Small intestine (tissue), 7 donors: ENCODE results near the gene IQCN. TPM values are rescaled to one million over a fixed set of nuclear protein-coding genes. Genes with fewer than 3 reads are reported as not detected.

Experiments
- DNase-seq, 2 donors: peaks; one replicate each; pipeline versions ENCODE4 v3.0.0 to v3.0.0-alpha.2; 2013
- FAIRE-seq: peaks from 2 replicates; lab custom pipeline; 2012; peaks lifted over from hg19 to GRCh38; lab: Jason Lieb, UNC
- H3K27ac ChIP-seq, 3 donors: one replicate each; pipeline ENCODE4 v1.5.1; 2013; ENCODE audit warnings: low read length in 2 of 3, mild to moderate bottlenecking in 2 of 3, control low read depth in 1 of 3, inconsistent platforms in 1 of 3, low read depth in 1 of 3, moderate library complexity in 1 of 3
- H3K27me3 ChIP-seq, 3 donors: one replicate each; pipeline ENCODE4 v1.6.1; 2013; ENCODE audit warnings: low read length in 3 of 3, inconsistent platforms in 1 of 3; ENCODE audit not compliant: control insufficient read depth in 3 of 3, insufficient read depth in 3 of 3
- H3K36me3 ChIP-seq, 3 donors: one replicate each; pipeline ENCODE4 v1.6.1; 2013; ENCODE audit warnings: low read length in 3 of 3, inconsistent platforms in 1 of 3, low read depth in 1 of 3, mild to moderate bottlenecking in 1 of 3, moderate library complexity in 1 of 3; ENCODE audit not compliant: control insufficient read depth in 3 of 3, insufficient read depth in 2 of 3
- H3K4me1 ChIP-seq, 3 donors: one replicate each; pipeline ENCODE4 v1.6.1; 2013; ENCODE audit warnings: low read length in 2 of 3, inconsistent platforms in 1 of 3, low read depth in 1 of 3, mild to moderate bottlenecking in 1 of 3, moderate library complexity in 1 of 3; ENCODE audit not compliant: control insufficient read depth in 3 of 3, insufficient read depth in 2 of 3
- H3K4me3 ChIP-seq, 3 donors: one replicate each; pipeline ENCODE4 v1.5.1; 2013; ENCODE audit warnings: low read length in 3 of 3, control low read depth in 1 of 3, inconsistent platforms in 1 of 3, low read depth in 1 of 3, mild to moderate bottlenecking in 1 of 3, moderate library complexity in 1 of 3
- H3K9me3 ChIP-seq, 2 donors: one replicate each; pipeline ENCODE4 v1.6.1; 2013; ENCODE audit warnings: low read depth in 1 of 2, low read length in 1 of 2; ENCODE audit not compliant: control insufficient read depth in 2 of 2, insufficient read depth in 1 of 2
- WGBS, 3 donors: extraction: QIAGEN DNeasy Blood & Tissue Kit; methylation state at CpG; one replicate each; pipeline ENCODE4 v1.1.7; 2013; 5-methylcytosine and 5-hydroxymethylcytosine counted together
- polyA plus RNA-seq, 4 donors: library from polyadenylated mRNA; stranded (reverse) in 3 of 4; unstranded in 1 of 4; fragments of 200-250 nt in 3 of 4; fragments of 120-200 nt in 1 of 4; gene quantifications; one replicate each; pipeline versions ENCODE4 v1.2.1 to v1.2.3, GENCODE V29; 2013
- donor health status: healthy with polysubstance abuse.
- donor health status: control.
- donor health status: control.
- donor health status: Bipolar disorder and iron deficiency.
- donor health status: healthy.

IQCN gene
- polyA plus RNA-seq, 4 donors = 1.5 to 15.2 (median 4.9) TPM

- no peaks in the 10 kb centered on the region for H3K4me1 ChIP-seq
- DNase-seq (peak; percentile 37 to 84), FAIRE-seq (no peak)
- 15 to 24% (median 20%) methylated on average over 37 of the region's 37 CpGs for WGBS, 3 donors
- H3K4me3 ChIP-seq = no peak overlapping the region
- H3K9me3 ChIP-seq = peaks cover 0 to 11% of the 10 kb centered on the region in 2 donors
- no peak overlapping the region for H3K27ac ChIP-seq
- H3K36me3 ChIP-seq = no peaks in the 10 kb centered on the region
- peaks cover 3 to 56% (median 20%) of the 10 kb centered on the region in 3 donors for H3K27me3 ChIP-seq
These were observed 40.9 kb downstream of the IQCN start for GRCh38 chr19:18233224-18233825.

DNA sequence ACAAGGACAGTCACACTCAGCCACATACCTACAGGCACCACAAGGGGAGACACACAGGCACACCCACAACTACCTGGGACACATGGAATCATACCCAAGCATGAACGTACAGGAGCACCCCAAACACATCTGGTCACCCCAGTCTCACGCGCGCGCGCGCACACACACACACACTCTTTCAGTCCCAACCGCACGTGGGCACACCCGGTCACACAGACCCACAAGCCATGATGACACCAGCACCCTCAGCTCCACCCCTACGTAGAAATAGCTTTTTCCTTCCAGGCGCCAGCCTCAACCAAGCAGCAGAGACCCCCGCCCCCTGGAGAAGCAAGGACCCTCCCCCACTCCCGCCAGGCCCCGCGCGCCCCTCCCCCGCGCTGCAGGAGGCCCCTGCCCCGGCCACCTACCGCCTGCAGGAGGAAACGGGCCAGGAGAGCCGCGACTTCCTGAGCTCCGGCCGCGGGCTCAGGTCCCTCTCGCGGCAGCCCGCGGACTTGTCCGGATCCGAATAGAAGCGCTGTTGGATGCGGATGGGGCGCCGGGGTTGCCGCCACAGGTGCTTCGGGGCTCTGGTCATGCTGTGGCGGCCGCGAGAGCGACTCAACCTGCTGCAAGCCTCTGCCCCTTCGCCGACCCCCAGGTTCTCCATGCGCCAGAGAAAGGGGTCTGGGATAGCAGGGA lies 41.6 kb downstream of the IQCN start:
- Histone ChIP-seq H3K4me1 (no peaks in the 10 kb centered on the region), H3K36me3 (no peaks in the 10 kb centered on the region), H3K4me3 (no peak overlapping the region), H3K27me3 (peaks cover 3 to 62% (median 20%) of the 10 kb centered on the region in 3 donors), H3K27ac (no peak overlapping the region), H3K9me3 (peaks cover 0 to 11% of the 10 kb centered on the region in 2 donors)
- FAIRE-seq (no peak), DNase-seq (no peak)
- 4 to 16% (median 14%) methylated on average over 37 to 46 of the region's 46 CpGs for WGBS, 3 donors

GRCh38 chr19:18231775-18232174 lies 42.5 kb downstream of the IQCN start:
- no peak for FAIRE-seq
- peaks cover 0 to 11% of the 10 kb centered on the region in 2 donors for H3K9me3 ChIP-seq
- WGBS, 3 donors = 16 to 22% (median 18%) methylated on average over 4 of the region's 4 CpGs

DNA sequence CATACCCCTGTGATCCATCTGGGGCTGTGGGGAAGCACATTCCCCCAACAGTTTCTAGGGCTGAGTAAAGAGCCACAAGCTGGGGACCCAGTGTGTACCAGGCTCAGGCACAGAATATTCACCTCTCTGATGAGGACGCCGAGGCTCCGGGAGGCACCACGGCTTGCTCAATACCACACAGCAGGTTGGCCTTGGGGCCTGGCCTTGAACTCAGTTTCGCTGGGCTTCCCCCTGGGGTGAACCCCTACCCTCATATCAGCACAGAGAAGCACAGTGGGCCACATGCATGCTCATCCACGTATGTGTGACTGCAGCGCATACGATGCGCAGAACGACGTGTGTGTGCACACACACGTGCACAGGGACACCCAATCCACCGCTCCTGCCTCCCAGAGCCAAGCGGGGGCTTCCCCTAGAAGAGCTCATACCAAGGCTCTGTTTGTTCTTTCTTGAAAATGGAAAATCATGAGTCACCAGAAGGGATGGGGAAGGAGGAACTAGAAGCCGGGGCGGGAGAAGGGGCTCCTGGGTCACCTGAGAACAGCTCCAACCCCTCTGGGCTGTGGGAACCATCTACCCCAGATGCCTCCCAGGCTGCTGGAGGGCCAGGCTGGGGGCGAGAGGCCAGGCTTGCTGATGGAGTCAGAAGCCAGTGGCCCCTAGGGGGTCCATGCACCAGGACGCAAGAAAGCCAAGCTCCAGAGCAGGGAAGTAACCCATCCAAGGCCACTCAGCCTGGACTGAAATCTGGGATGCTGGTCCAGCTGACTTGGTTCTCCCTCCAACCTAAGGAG lies 43.1 kb downstream of the IQCN start:
- DNase-seq (no peak), FAIRE-seq (no peak)
- Histone ChIP-seq H3K4me1 (peaks cover 0 to 2% (median 0%) of the 10 kb centered on the region in 3 donors), H3K36me3 (no peaks in the 10 kb centered on the region), H3K4me3 (no peak overlapping the region), H3K9me3 (peaks cover 0 to 11% of the 10 kb centered on the region in 2 donors), H3K27ac (no peak overlapping the region), H3K27me3 (peaks cover 3 to 71% (median 24%) of the 10 kb centered on the region in 3 donors)
- 54 to 55% (median 55%) methylated on average over 18 of the region's 18 CpGs for WGBS, 3 donors

More at GRCh38 chr19:18231775-18232174, 42.5 kb downstream of the IQCN start:
- H3K36me3 ChIP-seq = no peaks in the 10 kb centered on the region
- no peak for DNase-seq
- peaks cover 3 to 70% (median 22%) of the 10 kb centered on the region in 3 donors for H3K27me3 ChIP-seq
- no peak overlapping the region for H3K27ac ChIP-seq
- no peaks in the 10 kb centered on the region for H3K4me1 ChIP-seq
- H3K4me3 ChIP-seq = no peak overlapping the region

GRCh38 chr19:18229915-18230314 lies 44.3 kb downstream of the IQCN start:
- peaks cover 0 to 12% (median 6%) of the 10 kb centered on the region in 3 donors for H3K4me1 ChIP-seq
- no peak overlapping the region for H3K4me3 ChIP-seq
- H3K27me3 ChIP-seq = peaks cover 3 to 81% (median 34%) of the 10 kb centered on the region in 3 donors
- 70 to 79% (median 73%) methylated on average over 4 of the region's 4 CpGs for WGBS, 3 donors
- H3K27ac ChIP-seq = no peak overlapping the region
- peaks cover 0 to 11% of the 10 kb centered on the region in 2 donors for H3K9me3 ChIP-seq
- FAIRE-seq = no peak
- no peaks in the 10 kb centered on the region for H3K36me3 ChIP-seq
- no peak for DNase-seq

GRCh38 chr19:18229474-18229873 lies 44.8 kb downstream of the IQCN start:
- peaks cover 3 to 84% (median 34%) of the 10 kb centered on the region in 3 donors for H3K27me3 ChIP-seq
- whole genome bisulfite sequencing, 3 donors = 51 to 66% (median 62%) methylated on average over 5 of the region's 5 CpGs
- no peak for FAIRE-seq
- peaks cover 0 to 11% of the 10 kb centered on the region in 2 donors for H3K9me3 ChIP-seq
- peaks cover 0 to 16% (median 8%) of the 10 kb centered on the region in 3 donors for H3K4me1 ChIP-seq
- H3K27ac ChIP-seq = no peak overlapping the region
- no peak for DNase-seq
- no peak overlapping the region for H3K4me3 ChIP-seq
- H3K36me3 ChIP-seq = no peaks in the 10 kb centered on the region

DNA sequence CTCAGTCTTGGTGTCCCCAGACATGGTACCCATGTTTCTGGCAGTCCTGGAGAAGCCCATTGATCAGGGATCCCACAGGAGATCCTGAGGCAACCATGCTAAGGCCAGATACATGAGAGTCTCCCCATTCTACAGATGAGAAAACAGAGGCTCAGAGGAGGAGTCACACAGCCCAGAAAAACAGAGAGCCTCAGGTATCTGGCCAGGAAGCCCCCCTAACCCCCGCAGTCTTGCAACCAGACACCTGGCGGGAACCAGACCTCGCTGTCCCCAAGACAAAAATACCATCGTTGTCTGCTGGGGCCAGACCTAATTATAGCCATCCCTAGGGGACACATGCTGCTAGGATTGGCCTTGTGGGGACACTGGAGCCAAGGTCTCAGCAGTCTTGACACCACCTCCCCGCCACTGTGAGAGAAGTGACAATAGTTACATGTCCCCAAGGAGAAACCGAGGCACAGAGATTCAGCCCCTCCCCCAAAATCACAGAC lies 46.4 kb downstream of the IQCN start:
- FAIRE-seq (no peak), DNase-seq (no peak)
- Histone ChIP-seq H3K4me1 (peaks cover 0 to 21% (median 8%) of the 10 kb centered on the region in 3 donors), H3K9me3 (peaks cover 0 to under 1% of the 10 kb centered on the region in 2 donors), H3K36me3 (no peaks in the 10 kb centered on the region), H3K4me3 (no peak overlapping the region), H3K27me3 (peaks cover 3 to 76% (median 27%) of the 10 kb centered on the region in 3 donors), H3K27ac (no peak overlapping the region)
- 69 to 78% (median 76%) methylated on average over 6 of the region's 6 CpGs for WGBS, 3 donors
